ENCODE results near the gene PSAPL1. TPM values are rescaled to one million over a fixed set of nuclear protein-coding genes. Genes with fewer than 3 reads are reported as not detected.
"Not testable (repeated sequence)": the region's sequence is repeated elsewhere in the genome, so short reads cannot be mapped to it uniquely, and the experiment has no call there.

Gene PSAPL1
- total RNA-seq, 2 experiments from 2014 or later: not detected

DNA sequence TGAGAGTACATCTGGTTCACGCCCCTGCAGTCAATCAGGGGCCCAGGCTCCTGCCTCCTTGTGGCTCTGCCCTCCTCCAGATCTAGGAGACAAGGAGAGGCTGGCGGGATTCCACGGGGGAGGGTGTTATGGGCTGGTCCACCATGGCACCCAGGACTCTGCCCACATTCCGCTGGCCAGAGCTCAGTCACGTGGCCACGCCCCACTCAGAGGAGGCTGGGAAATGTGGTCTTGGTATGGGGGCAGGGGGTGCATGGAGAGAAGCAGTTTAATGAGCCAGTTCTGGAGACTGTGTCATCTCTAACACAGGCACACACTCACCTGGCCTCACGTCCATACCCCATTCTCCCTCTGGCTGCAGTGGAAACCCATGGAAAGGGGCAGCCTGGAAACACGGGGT, 31.5 kb upstream of the PSAPL1 start:
- no peak for DNase-seq
- H3K4me3 Mint-ChIP-seq: no peak overlapping the region
- H3K4me1 Mint-ChIP-seq: no peaks in the 10 kb centered on the region
- POLR2A ChIA-PET: no interaction called here
- H3K27ac Mint-ChIP-seq: no peak overlapping the region
- no peaks in the 10 kb centered on the region for H3K36me3 Mint-ChIP-seq (ENCODE audit: low read depth)
- H3K9me3 Mint-ChIP-seq: no peaks in the 10 kb centered on the region
- peaks cover 2% of the 10 kb centered on the region for H3K27me3 Mint-ChIP-seq
- CTCF ChIA-PET: no interaction called here

DNA sequence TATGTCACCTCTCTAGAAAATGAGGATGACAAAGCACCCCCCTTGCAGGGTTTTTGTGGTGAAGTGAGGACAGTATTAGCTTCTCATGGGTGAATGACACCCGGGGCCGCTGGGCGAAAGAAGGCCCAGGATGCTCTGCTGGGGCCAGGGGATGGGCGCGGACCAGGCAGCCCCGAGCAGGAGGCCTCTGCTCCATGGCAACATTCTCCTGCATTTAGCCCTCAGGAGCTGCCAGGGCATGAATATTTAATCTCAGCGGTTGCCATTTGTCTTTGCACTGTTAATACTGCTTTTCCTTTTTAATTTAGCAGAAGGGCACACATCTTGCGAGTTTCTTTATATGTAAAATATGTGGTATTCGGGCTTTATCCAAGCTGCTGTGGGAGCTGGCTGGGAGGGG, 30.3 kb upstream of the PSAPL1 start:
- POLR2A ChIA-PET: no interaction called here
- CTCF ChIA-PET: no interaction called here
- no peak overlapping the region for H3K27ac Mint-ChIP-seq
- no peak for DNase-seq
- no peak overlapping the region for H3K4me3 Mint-ChIP-seq
- no peaks in the 10 kb centered on the region for H3K4me1 Mint-ChIP-seq
- H3K27me3 Mint-ChIP-seq: peaks cover 2% of the 10 kb centered on the region
- no peaks in the 10 kb centered on the region for H3K9me3 Mint-ChIP-seq
- no peaks in the 10 kb centered on the region for H3K36me3 Mint-ChIP-seq (ENCODE audit: low read depth)

DNA sequence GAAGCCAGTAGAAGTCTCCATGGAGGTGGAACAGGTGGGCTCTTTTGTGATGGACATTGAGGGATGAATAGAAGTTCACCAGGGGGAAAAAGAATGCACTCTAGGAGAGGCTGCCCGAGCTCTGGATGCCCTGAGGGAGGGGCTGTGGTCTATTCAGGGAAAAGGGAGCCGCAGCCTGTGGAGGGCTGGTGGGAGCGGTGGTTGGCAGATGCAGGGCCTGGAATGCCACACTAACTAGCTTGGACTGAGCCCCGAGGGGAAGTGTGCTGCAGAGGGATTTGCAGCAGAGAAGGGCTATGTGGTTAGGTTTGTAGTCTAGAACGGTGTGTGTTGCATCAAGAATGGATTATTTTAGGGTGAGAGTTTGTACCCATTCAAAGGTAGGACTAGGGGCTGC, 29.5 kb upstream of the PSAPL1 start:
- POLR2A ChIA-PET: no interaction called here

DNA sequence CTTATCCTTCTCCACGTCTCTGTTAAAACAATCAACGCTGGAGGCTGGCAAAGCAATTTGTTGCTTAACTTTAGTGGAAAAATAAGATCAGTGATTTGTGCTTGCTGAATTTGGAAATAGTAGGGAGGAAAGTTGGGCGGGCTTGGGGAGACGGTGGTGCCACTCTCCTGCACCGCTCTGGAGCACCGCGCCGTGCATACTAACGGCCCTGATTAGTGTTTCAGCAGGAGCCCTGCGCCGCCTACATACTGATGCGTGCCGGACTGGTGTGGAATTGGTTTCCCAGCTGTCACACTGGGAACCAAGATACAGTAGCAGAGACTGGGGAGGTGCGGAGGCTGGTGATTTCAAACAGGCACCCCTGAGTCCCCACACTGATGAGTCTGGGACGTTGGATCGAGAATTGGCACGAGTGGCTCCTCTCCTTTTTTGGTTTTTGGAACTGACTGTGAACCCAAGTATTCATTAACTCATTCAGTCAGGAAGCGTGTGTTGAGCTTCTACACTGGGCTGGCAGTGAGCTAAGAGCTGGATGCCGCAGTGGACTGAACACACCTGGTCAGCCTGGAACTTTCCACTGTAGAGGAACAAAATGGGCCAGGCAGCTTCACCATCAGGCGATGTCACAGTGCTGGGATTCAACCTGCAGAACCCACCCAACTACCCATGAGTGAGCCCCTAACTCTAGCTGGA, 29.0 kb upstream of the PSAPL1 start:
- CTCF ChIA-PET: no interaction called here

More for the DNA sequence above, 29.5 kb upstream of the PSAPL1 start:
- Mint-ChIP-seq H3K27me3 (peaks cover 2% of the 10 kb centered on the region), H3K27ac (no peak overlapping the region), H3K4me3 (no peak overlapping the region), H3K9me3 (no peaks in the 10 kb centered on the region), H3K36me3 (ENCODE audit: low read depth) (no peaks in the 10 kb centered on the region), H3K4me1 (no peaks in the 10 kb centered on the region)
- DNase-seq: no peak
- CTCF ChIA-PET: no interaction called here

DNA sequence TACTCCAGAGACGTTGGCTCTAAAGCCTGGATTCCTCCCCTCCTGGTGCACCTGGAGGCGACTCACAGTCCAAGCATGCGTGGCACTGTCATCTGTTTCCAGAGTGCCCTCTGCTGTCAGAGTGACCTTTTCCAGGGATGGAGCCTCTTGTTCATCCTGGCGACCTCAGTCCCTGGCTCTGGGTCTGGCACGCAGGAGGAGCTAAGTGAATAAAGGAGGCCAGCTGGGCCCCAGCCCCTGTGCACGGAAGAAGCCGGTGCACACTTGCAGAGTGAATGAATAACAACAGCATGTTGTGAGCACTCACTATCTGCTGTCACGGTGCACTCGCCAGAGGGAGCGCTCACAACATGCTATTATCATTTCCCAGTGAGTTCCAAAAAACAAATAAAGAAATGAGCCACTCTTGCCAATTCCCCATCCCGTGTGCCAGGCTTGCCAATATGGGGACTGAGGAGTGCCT, 27.8 kb upstream of the PSAPL1 start:
- ChIA-PET POLR2A (no interaction called here), CTCF (no interaction called here)
- Mint-ChIP-seq H3K4me1 (no peaks in the 10 kb centered on the region), H3K27ac (no peak overlapping the region), H3K4me3 (no peak overlapping the region), H3K27me3 (no peaks in the 10 kb centered on the region), H3K9me3 (no peaks in the 10 kb centered on the region), H3K36me3 (ENCODE audit: low read depth) (no peaks in the 10 kb centered on the region)
- DNase-seq: no peak

More for the DNA sequence above, 29.0 kb upstream of the PSAPL1 start:
- no peak for DNase-seq
- POLR2A ChIA-PET: no interaction called here
- no peaks in the 10 kb centered on the region for H3K9me3 Mint-ChIP-seq
- no peaks in the 10 kb centered on the region for H3K36me3 Mint-ChIP-seq (ENCODE audit: low read depth)
- no peaks in the 10 kb centered on the region for H3K27me3 Mint-ChIP-seq
- no peak overlapping the region for H3K27ac Mint-ChIP-seq
- H3K4me1 Mint-ChIP-seq: no peaks in the 10 kb centered on the region
- H3K4me3 Mint-ChIP-seq: no peak overlapping the region

DNA sequence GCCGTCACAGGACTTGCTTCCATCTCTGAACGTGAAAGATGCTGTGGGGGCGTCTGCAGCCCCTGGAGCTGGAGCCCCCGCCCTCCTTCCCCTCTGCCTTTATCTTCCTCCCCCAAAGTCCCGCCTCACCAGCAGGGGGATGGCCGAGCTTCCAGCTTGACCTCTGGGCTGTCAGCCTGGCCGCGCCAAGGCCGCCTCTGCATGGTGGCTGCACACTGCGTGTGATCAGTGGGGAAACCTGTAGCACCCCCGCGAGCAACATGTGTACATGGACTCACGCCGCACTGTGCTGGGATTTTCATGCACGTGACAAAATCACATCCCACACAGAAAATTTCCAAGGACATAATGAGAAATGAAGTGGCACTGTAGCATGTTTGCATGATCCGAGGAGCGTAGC, 26.5 kb upstream of the PSAPL1 start:
- Mint-ChIP-seq H3K27me3 (no peaks in the 10 kb centered on the region), H3K9me3 (no peaks in the 10 kb centered on the region), H3K4me3 (no peak overlapping the region), H3K27ac (no peak overlapping the region), H3K36me3 (ENCODE audit: low read depth) (no peaks in the 10 kb centered on the region), H3K4me1 (no peaks in the 10 kb centered on the region)
- DNase-seq: no peak
- ChIA-PET CTCF (no interaction called here), POLR2A (no interaction called here)

DNA sequence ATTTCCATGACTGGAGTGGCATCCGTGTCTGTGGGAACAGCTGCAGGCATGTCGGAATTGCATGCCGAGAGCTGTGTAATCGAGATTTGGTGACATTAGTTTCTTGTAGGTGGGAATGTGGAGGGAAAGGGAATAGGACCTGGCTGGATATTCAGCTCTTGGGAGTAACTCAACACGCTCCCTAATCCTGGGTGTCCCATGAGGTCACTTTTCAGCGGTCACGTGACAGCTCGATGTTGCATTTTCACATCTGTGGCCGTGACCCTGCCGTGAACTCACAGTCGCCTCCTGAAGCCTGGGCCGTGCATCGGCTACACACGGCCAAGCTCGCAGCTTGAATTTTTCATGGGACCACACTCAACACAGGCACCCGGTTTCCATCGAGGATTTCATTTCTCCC, 25.8 kb upstream of the PSAPL1 start:
- Mint-ChIP-seq H3K4me3 (no peak overlapping the region), H3K4me1 (no peaks in the 10 kb centered on the region), H3K36me3 (ENCODE audit: low read depth) (no peaks in the 10 kb centered on the region), H3K9me3 (no peaks in the 10 kb centered on the region), H3K27ac (no peak overlapping the region), H3K27me3 (no peaks in the 10 kb centered on the region)
- POLR2A ChIA-PET: no interaction called here
- no peak for DNase-seq
- CTCF ChIA-PET: no interaction called here

DNA sequence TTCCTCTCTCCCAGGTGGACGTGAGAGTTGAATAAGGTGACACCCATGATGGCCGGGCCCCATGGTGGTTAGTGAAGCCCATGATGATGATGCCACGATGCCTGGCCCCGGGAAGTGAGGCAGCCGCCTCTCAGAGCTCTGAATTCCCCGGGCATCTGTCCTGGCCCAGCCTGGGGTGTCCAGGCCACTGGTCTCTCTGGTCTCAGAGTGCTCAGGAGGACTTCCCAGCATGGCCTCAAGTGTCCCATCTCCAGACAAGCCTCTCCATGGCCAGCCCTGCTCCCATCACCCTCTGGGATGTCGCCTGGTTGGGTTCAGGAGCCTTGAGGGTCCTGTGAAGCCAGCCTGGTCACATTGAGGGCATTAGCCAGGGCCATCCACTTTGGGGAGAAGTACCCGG, 24.7 kb upstream of the PSAPL1 start:
- H3K4me1 Mint-ChIP-seq: no peaks in the 10 kb centered on the region
- no peak overlapping the region for H3K4me3 Mint-ChIP-seq
- H3K27me3 Mint-ChIP-seq: no peaks in the 10 kb centered on the region
- ChIA-PET POLR2A (no interaction called here), CTCF (no interaction called here)
- no peak for DNase-seq
- no peaks in the 10 kb centered on the region for H3K36me3 Mint-ChIP-seq (ENCODE audit: low read depth)
- no peaks in the 10 kb centered on the region for H3K9me3 Mint-ChIP-seq
- H3K27ac Mint-ChIP-seq: no peak overlapping the region

DNA sequence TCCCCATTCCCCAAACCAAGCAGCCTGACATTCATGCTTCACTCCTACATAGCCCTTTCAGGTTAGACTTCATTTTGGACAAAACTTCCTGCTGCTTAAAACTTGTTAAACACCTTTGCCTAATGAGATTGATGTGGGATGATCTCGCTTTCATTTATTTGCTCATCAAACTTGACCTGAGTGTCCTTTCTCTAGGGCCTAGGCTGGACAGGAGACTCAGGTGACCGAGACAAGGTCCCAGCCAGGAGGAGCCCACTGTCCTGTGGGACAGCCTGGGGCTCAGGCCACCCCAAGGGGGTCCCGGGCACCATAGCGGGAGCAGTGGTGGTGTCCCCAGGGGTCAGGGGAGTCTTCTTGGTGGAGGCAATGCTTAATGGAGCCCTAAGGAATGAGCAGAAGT, 23.7 kb upstream of the PSAPL1 start:
- H3K9me3 Mint-ChIP-seq: no peaks in the 10 kb centered on the region
- POLR2A ChIA-PET: no interaction called here
- H3K27ac Mint-ChIP-seq: no peak overlapping the region
- no peak for DNase-seq
- H3K4me3 Mint-ChIP-seq: no peak overlapping the region
- H3K4me1 Mint-ChIP-seq: no peaks in the 10 kb centered on the region
- CTCF ChIA-PET: no interaction called here
- H3K27me3 Mint-ChIP-seq: no peaks in the 10 kb centered on the region
- H3K36me3 Mint-ChIP-seq (ENCODE audit: low read depth): no peaks in the 10 kb centered on the region

DNA sequence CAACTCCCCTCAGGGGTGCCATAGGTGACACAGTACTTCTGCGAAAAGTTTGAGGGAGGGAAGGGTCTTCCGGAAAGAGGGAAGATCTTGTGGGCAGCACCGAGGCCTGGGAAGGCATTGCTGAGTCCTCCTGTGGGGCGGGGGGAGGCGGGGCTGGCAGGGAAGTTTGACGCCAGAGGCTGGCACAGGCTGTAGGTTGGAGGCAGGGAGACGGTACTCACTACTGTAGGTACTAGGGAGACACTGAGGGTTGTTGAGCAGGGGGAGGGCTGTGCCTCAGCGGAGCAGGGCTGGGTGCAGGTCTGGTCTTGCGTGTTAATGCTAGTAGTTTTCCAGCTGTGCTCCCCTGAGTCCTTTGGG, 23.3 kb upstream of the PSAPL1 start:
- Mint-ChIP-seq H3K27me3 (no peaks in the 10 kb centered on the region), H3K9me3 (no peaks in the 10 kb centered on the region), H3K4me3 (no peak overlapping the region), H3K4me1 (no peaks in the 10 kb centered on the region), H3K27ac (no peak overlapping the region), H3K36me3 (ENCODE audit: low read depth) (no peaks in the 10 kb centered on the region)
- POLR2A ChIA-PET: no interaction called here
- CTCF ChIA-PET: no interaction called here
- no peak for DNase-seq

DNA sequence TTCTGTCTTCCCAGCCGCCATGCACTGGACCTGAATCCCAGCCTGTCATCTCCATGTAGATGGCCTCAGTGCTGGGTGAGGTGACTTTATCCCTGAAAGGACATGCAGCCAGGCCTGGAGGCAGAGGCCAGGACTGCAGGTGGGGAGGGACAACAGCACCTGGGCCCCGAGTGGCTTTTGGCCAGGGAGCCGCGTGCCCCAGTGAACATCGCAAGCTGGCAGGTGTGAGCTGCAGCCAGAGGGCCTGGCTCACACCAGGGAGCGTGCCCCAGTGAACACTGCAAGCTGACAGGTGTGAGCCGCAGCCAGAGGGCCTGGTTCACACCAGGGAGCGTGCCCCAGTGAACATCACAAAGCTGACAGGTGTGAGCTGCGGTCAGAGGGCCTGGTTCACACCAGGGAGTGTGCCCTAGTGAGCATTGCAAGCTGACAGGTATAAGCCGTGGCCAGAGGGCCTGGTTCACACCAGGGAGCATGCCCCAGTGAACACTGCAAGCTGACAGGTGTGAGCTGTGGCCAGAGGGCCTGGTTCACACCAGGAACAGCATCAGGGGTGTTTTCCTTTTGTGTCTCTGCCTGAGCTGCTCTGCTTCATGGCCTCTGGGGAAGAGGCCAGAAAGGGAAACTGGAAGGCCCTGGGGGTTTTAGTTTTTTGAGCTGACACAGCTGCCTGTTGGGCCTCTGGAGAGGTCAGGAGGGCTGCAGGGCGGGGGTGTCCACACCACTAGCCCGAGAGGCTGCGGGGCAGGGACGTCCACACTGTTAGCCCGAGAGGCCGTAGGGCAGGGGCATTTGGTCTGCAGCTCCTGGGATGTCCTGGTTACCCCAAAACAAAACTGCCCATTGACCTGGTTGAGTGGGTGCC, 22.7 kb upstream of the PSAPL1 start:
- no peaks in the 10 kb centered on the region for H3K27me3 Mint-ChIP-seq
- no peaks in the 10 kb centered on the region for H3K9me3 Mint-ChIP-seq
- no peaks in the 10 kb centered on the region for H3K36me3 Mint-ChIP-seq (ENCODE audit: low read depth)
- H3K4me3 Mint-ChIP-seq: no peak overlapping the region
- DNase-seq: no peak
- H3K27ac Mint-ChIP-seq: no peak overlapping the region
- ChIA-PET CTCF (no interaction called here), POLR2A (no interaction called here)
- no peaks in the 10 kb centered on the region for H3K4me1 Mint-ChIP-seq

DNA sequence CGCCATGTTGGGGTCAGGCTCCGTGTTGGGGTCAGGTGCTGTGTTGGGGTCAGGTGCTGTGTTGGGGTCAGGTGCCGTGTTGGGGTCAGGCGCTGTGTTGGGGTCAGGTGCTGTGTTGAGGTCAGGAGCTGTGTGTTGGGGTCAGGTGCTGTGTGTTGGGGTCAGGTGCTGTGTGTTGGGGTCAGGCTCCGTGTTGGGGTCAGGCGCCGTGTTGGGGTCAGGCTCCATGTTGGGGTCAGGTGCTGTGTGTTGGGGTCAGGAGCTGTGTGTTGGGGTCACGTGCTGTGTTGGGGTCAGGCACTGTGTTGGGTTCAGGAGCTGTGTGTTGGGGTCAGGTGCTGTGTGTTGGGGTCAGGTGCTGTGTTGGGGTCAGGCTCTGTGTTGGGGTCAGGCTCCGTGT, 18.1 kb upstream of the PSAPL1 start:
- H3K27ac Mint-ChIP-seq; H3K4me1 Mint-ChIP-seq; H3K9me3 Mint-ChIP-seq; DNase-seq; H3K4me3 Mint-ChIP-seq; CTCF ChIA-PET; POLR2A ChIA-PET; H3K27me3 Mint-ChIP-seq; H3K36me3 Mint-ChIP-seq (ENCODE audit: low read depth): not testable (repeated sequence)

DNA sequence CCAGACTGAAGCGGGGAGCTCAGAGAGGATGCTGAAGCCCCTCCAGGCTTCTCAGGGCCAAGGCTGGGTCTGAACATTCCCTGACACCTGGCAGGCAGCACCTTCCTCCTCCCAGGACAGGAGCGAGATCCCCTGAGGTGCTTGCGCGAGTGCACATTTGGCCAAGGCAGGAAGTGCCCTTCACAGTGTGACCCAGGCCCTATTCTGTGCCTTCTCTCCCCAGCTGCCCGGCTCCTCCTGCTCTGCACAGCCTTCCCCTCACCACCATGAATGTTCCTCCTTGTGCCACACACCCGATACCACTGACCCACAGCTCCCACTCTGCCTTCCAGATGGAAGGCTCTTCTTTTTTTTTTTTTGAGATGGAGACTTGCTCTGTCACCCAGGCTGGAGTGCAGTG, 17.1 kb upstream of the PSAPL1 start:
- Mint-ChIP-seq H3K9me3 (no peaks in the 10 kb centered on the region), H3K27ac (no peak overlapping the region), H3K36me3 (ENCODE audit: low read depth) (no peaks in the 10 kb centered on the region), H3K4me3 (no peak overlapping the region), H3K4me1 (no peaks in the 10 kb centered on the region), H3K27me3 (no peaks in the 10 kb centered on the region)
- DNase-seq: no peak
- CTCF ChIA-PET: no interaction called here
- POLR2A ChIA-PET: no interaction called here

DNA sequence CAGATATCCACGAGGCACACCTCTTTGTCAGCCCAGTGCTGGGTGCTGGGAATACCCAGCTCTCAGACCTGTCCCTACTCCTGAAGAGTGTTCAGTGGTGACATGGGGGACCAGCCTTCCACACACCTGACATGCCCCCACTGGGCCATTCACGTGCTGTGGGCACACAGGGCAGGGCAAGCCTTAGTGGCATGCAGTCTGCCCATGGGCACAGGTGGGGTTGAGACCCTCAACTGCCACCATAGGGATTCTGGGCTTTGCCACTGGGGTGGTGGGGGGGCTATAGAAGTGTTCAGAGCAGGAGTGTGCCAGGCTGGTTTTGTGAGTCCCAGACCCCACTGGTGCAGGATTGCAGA, 16.7 kb upstream of the PSAPL1 start:
- no peak overlapping the region for H3K27ac Mint-ChIP-seq
- H3K9me3 Mint-ChIP-seq: no peaks in the 10 kb centered on the region
- no peaks in the 10 kb centered on the region for H3K4me1 Mint-ChIP-seq
- POLR2A ChIA-PET: no interaction called here
- DNase-seq: no peak
- no peaks in the 10 kb centered on the region for H3K36me3 Mint-ChIP-seq (ENCODE audit: low read depth)
- no peak overlapping the region for H3K4me3 Mint-ChIP-seq
- H3K27me3 Mint-ChIP-seq: no peaks in the 10 kb centered on the region
- CTCF ChIA-PET: no interaction called here
